NCI-H226 (cell line): ENCODE results near the gene PCDH9.

Experiments
- DNase-seq: peaks from one replicate; pipeline ENCODE4 v3.0.0-alpha.2; 2015

Gene PCDH9

DNA sequence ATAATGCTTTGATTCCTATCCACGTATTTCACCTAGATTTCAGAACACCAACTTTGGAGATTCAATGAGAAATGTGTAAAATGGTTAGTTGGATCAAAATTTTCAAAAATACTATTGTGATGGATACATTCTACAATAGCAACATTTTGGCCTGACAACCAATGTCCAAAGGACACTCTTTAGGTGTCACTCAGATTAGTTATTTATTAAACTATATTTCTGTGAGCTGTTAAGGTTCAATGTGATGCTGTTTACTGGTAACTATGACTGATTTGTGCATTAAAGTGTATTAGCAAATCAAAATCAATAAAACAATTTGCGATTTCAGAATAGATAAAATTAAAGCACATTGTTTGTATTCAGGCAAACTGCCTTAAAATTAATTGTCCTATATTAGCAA is 149.8 kb downstream of the PCDH9 start:
- no peak for DNase-seq

DNA sequence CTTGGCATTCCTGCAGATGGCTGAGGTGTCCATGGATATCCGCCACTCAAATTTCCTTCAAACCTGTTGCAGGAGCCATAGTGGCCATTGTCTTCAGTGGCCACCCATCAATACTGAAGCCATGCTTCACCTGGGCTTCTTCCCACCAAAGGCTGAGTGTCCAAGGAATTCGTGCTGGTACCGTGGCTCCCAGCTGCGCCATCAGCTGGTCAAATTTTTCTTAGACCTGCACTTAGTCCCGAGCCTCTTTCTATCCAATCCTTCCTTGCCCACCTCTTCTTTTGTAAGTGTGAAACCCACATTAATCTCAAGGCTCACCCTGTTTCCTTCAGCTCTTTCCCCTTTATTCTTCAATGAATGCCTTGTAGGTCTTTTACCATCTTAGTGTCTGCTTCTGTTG is 152.1 kb downstream of the PCDH9 start:
- DNase-seq: no peak

DNA sequence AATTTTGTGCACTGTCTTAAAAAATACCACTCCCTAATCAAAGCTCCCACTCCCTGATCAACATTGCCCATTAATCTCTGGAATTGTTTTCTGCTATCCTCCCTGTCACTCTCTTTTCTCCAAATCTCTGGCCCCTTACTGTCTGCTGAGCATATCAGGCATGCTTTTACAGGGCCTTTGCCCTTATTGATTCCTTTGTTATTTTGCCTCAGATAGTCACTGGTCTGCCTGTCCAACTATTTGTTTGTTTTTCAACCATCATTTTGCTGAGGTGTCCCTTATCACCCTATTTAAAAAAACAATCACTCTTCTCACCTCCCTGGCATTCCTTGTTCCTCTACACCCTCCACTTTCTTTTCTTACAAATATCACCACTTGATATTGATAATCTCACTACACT is 153.0 kb downstream of the PCDH9 start:
- DNase-seq: no peak

DNA sequence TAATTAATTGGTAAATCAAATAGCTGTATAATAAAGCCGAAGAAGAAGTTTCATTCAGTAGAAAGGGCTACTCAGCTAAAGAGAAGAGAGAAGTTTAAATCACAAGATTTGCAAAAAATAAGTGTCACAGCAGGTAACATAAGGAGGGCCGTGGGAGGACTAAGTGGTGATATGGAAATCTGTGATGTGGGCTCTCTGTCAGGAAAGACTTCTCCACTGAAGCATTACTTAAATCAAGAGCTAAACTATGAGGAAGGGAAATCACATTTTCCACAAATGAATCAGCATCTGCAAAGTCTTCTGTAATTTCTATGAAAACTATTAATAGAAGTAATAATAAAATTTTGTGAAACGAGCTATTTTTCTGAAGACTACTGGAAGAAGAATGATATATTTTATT is 153.8 kb downstream of the PCDH9 start:
- no peak for DNase-seq

- no peak for DNase-seq
These were observed 154.9 kb downstream of the PCDH9 start for GRCh38 chr13:67075239-67075638.

DNA sequence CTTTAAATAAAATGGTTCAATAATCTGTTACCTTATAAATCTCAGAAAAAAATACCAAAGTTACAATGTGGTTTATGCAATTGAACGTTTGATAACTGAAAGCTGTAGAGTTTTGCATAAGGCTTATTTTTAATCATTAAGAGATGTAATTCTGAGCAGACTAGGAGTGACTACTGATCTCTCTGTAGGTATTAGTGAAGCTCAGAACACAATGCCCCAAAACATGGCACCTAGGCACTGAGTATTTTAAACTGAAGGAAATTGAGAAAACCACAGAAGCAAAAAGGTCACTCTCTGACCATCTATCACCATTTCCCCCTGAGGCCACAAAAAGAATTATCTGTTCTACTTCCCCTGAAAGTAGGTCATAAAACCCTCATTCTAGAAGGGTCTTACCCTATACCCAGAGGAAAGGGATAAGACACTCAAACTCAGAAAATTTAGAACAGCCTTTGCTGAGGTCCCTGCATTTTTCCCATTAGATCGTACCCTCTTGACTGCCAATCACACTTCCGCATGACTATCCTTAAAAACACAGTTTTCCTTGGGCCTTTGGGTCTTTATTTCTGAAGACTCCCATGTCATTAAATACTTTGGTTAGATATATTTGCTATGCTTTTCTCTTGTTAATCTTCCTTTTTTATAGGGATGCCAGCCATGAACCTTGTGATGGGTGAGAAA is 158.1 kb downstream of the PCDH9 start:
- DNase-seq: no peak

GRCh38 chr13:67070306-67070705 is 159.8 kb downstream of the PCDH9 start:
- DNase-seq: no peak

DNA sequence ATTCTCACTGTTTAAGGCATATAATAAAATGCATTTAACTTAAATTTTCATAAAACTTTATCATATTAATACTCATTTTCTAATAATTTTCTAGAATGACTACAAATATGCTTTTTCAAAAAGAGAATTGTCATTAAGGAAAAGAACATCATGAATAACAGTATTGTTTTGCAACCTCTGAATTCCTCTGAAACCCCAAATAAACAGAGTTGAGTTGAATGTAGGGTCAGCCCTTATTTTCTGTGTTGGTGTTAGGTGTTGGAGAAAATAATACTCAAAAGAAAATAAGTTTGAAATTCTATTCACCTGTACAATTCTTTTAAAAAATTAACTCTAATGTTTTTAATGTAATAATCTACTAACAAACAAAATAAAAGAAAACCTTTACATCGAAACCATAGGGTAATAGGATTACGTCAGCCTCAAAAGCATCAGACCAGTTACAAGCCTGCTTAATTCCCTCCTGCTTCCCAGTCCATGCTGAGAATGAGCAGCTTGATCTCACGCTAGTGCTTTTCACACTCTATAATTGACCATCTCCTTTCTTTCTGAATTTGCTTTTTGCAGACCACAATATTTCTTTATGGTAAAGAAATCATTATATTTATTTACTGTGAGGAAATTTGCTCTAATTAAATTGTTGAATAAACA is 160.9 kb downstream of the PCDH9 start:
- no peak for DNase-seq

DNA sequence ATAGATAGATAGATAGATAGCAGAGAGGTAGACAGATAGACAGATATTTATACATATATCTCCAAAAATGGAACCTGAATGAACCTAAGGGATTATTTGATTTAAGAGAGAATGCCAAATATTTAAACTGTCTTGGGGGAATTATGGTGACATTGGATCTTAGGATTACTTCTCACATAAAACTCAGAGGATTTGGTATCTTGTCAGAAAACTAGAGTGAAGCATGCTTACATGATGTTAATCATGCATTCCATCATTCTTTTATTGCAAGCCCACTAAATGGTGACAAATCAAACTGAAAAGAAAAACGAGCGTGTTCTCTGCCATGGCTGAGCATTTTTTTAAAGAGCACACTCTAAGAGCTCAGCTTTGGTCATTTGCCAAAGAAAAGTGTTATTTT is 165.2 kb downstream of the PCDH9 start:
- DNase-seq: no peak

GRCh38 chr13:67063036-67063435 is 167.1 kb downstream of the PCDH9 start:
- DNase-seq: no peak

- DNase-seq: no peak
These were observed 168.0 kb downstream of the PCDH9 start for GRCh38 chr13:67062160-67062559.

GRCh38 chr13:67061750-67062149 is 168.4 kb downstream of the PCDH9 start:
- no peak for DNase-seq

DNA sequence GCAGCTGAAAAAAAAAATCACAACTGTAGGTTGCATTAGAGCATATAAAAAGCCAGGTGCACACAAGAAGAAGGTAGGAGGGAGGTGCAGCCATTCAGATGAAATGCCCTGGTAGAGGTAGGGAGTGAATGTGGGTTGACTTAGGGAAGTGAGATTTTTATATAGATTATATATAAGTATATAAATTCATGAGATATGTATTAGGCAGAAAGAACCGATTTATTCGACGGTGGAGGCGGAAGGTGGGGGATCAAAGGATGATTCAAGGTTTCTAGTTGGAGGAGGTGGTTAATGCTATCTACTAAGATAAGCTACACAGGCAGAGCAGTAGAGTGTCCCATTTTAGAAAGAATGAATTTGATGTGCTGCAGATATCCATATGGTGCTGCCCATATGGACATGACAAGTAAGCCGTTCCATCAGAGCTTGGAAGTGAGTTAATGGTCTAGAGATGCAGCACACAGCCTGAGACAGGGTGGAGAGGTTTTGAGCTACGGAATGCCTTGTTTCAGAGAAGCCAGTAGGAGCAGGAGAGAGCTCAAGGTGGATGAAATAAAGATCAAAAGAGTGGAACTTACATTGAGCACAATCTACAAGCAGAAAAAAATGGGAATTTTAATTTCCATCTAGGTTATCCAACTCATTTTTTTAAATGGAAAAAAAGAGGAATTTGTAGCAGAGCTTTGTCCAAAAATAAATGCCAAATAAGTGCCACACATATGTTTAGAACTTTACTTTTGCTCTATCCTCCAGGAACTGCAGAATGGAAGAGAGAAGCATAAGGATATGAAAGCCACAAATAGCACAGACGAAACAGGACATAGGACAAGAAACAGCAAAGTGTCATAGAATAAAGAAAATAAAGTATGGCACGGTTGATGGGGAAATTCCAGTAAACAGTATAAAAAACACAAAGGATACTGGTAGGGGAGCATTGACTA is 177.3 kb downstream of the PCDH9 start:
- DNase-seq: no peak

- no peak for DNase-seq
These were observed 180.4 kb downstream of the PCDH9 start for GRCh38 chr13:67049744-67050143.

GRCh38 chr13:67048821-67049150 is 181.3 kb downstream of the PCDH9 start:
- peak; percentile 65 for DNase-seq

DNA sequence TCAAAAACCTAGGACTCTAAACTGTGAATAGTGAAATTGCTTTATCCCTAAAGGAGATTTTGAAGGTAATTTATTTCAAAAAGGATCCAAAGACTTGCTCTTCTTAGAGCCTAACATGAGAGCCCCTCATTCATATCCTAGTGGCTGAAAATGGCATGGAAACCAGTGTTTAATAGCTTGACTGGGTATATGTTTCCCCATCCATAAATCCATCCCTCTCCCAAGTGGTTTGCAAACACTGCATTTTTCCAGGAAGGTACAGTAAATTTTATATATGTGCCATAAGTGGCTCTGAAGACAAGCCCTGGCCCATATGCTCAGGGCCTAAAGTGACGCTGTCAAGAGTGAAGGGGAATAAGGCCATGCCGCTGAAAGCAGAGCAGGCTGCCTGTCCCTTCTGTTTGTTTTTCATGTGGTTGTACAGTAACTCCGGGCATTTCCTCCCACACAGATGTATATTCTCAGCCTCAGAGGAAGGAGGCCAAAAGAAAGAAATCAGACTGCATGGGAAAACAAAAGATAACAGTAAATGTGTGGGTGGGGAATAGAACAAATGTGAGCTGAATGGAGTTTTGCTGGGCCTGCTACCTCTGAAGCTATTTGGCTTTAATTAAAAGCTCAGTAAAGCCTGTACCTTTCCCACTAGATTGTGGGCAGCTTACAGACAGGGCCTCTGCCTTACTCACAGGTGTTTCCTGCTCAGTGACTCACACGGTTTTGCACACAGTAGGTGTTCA is 181.9 kb downstream of the PCDH9 start:
- DNase-seq: peak; percentile 63

GRCh38 chr13:67045357-67045756 is 184.8 kb downstream of the PCDH9 start:
- DNase-seq: no peak

DNA sequence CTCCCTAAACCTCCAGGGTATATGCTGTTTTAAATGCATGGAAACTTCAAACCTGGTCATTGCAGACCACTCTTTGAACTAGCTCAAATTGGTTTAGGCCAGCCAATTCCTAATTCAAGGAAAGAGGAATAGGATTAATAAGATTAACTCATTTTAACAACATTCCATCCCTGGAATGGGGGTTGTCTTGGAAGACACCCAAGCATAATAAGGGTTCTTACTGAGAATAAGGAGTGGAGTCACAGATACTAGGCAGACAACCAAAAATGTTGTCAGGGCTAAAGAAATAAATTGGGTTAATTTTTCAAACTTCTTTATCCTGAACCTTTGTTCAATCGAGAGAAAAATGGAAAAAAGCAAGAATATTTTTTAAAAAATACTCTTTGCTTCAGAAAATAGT is 186.2 kb downstream of the PCDH9 start:
- peak; percentile 33 for DNase-seq

DNA sequence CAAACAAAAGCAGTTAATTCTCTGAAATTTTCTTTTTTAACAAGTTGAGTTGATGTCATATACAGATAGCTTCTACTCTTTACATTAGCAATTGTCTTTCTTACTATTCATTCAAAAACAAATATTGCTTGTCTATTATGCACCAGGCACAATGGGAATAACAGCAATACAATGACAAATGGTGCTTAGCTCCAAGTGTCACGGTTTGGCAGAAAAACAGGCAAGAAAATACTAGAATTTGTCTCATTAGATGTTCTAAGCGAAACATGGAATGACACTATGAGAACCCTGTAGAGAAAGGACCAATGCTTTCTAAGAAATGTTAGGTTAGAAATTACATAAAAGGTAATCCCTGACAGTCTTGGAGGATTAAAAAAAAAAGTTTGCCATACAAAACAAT is 187.6 kb downstream of the PCDH9 start:
- DNase-seq: no peak

DNA sequence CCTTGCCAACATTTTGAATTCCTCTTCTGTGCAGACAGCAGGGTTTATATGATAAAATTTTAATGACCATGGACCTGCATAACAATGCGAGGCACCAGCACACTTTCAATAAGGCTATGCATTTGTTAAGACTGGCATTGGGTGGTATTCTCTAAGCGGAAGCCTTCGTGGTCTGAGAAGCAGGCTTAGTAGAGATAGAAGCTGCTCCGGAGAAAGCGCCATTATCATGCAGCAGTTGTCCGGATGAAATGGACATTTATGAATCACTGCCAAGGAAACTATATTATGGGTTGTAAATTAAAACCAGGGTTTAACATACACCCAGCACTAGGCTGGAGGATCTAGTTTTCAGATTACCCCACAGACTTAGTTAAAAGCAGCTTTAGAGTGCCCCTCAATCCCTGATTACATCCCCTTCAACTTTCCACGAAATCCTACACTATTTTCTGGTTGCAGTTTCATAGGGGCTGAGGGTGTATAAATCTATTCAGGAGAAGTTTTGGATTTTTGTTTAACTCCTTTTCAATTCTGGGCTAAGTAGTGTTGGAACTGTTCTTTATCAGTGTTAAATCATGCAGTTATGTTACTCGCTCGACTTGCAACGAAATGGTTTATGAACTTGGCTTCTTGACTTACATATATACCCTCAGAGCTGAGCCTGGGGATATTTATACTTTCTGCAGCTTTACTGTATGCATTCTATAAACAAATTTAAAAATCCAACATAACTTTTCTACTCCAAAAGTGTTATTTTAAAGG is 193.3 kb downstream of the PCDH9 start:
- DNase-seq: no peak

DNA sequence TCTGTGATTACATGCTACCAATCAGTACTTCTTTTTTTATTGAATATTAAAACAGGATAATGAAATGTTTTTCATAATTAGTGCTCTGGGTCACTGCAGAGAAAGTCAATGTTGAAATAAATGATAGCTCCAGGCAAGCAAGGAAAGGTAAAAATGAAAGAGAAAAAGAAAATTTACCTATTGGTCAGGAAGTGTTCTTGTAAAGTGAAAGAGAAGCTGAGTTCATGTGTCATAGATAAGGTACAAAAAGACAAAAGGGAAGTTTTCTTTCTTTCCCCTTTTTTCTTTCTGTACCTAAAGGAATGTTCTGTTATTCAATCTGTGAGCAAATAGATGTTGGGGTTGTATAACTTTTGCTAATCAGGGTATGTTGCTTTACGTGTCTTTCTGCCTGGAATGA is 197.0 kb downstream of the PCDH9 start:
- no peak for DNase-seq

GRCh38 chr13:67023130-67023876 is 206.8 kb downstream of the PCDH9 start:
- DNase-seq: peak; percentile 62
